Heart right ventricle (tissue), 16 donors: ENCODE results near the gene OSR1. TPM values are rescaled to one million over a fixed set of nuclear protein-coding genes. Genes with fewer than 3 reads are reported as not detected.

Experiments used
- ATAC-seq, 8 donors: fragments of 200-7000 bp; cut with Tn5 transposase; one replicate each; pipeline ENCODE4 v1.9.1; 2020; ENCODE audit warnings: mild to moderate bottlenecking in 8 of 8, moderate library complexity in 8 of 8, moderate number of reproducible peaks in 1 of 8
- DNase-seq, 2 donors: peaks; one replicate each; pipeline ENCODE4 v3.0.0-alpha.2; 2020
- H3K27ac ChIP-seq, 10 donors: fragments of 200-600 bp; sonication (generic) in 2 of 10; one replicate each; pipeline versions ENCODE4 v1.5.0 to v1.8.0; 2020 to 2022; ENCODE audit warnings: mild to moderate bottlenecking in 3 of 10
- H3K27me3 ChIP-seq, 7 donors: fragments of 200-600 bp; one replicate each; pipeline ENCODE4 v1.8.0; 2021 to 2022; ENCODE audit warnings: mild to moderate bottlenecking in 2 of 7
- H3K36me3 ChIP-seq, 9 donors: fragments of 200-600 bp; sonication (generic) in 1 of 9; one replicate each; pipeline versions ENCODE4 v1.5.0 to v1.8.0; 2020 to 2022; ENCODE audit warnings: mild to moderate bottlenecking in 2 of 9
- H3K4me1 ChIP-seq, 9 donors: fragments of 200-600 bp; sonication (generic) in 1 of 9; one replicate each; pipeline versions ENCODE4 v1.5.0 to v1.8.0; 2020 to 2022; ENCODE audit warnings: mild to moderate bottlenecking in 4 of 9
- H3K4me3 ChIP-seq, 10 donors: fragments of 200-600 bp; sonication (generic) in 2 of 10; one replicate each; pipeline versions ENCODE4 v1.5.0 to v1.8.0; 2020 to 2022; ENCODE audit warnings: mild to moderate bottlenecking in 7 of 10, moderate library complexity in 2 of 10
- H3K9me3 ChIP-seq, 11 donors: fragments of 200-600 bp in 10 of 11; sonication (generic) in 2 of 11; one replicate each; pipeline versions ENCODE4 v1.5.0 to v1.8.0; 2013 to 2022; ENCODE audit warnings: mild to moderate bottlenecking in 2 of 11, control low read depth in 1 of 11, moderate library complexity in 1 of 11
- CTCF ChIP-seq, 9 donors: fragments of 200-600 bp; sonication (generic) in 2 of 9; IDR thresholded peaks; one replicate each; pipeline versions ENCODE4 v1.5.0 to v1.8.0; 2021 to 2022; ENCODE audit warnings: antibody characterized with exemption in 9 of 9, mild to moderate bottlenecking in 5 of 9, moderate library complexity in 1 of 9
- WGBS, 2 donors: extraction: QIAGEN DNeasy Blood & Tissue Kit; methylation state at CpG; one replicate each; pipeline ENCODE4 v1.1.7; 2013; ENCODE audit warnings: inconsistent platforms in 1 of 2; 5-methylcytosine and 5-hydroxymethylcytosine counted together
- intact Hi-C, 10 donors: fragments of 100-400 bp; cut with DNase I; formaldehyde crosslinking; loops; one replicate each; pipeline versions ENCODE4 v1.11.1 to v1.14.2; 2022
- polyA plus RNA-seq, 2 donors: library from polyadenylated mRNA; stranded (reverse); fragments of 200-250 nt; gene quantifications; one replicate each; pipeline ENCODE4 v1.2.3, GENCODE V29; 2013
- total RNA-seq, 10 donors: library from RNA; stranded (reverse); fragmentation: NEBNext Ultra II Directional in 3 of 10; extraction: Animal tissue kit (Norgen Biotek cat#: 25700) in 3 of 10; gene quantifications; one replicate each; pipeline versions ENCODE4 v1.2.1 to v1.2.4, GENCODE V29; 2021 to 2023
- donor health status: Arrhythmogenic right ventricular cardiomyopathy.
- donor health status: ischemic (EF 13 %, LVEDD 7.1; RV severe dilation, severe dysfunction).
- donor health status: healthy with polysubstance abuse.
- donor health status: DM: no; HTN: yes; CAD: no.
- donor health status: DM: no; HTN: no; CAD: no.
- donor health status: ischemic (EF 25% LVEDD 6.9; RV normal size, moderate dysfunction).
- donor health status: ischemic (EF 25% LVEDD 5.7; RV mildly dilated, moderate dysfunction).
- donor health status: healthy.
- donor health status: DM: yes; HTN: yes; CAD: no.
- donor health status: Ischemic cardiomyopathy.
- donor health status: ischemic (EF 35%, LVEDD 5.7; RV mildly dilated, moderate dysfunction).
- donor health status: nonischemic (EF 11% LVEDD 7.7; RV severe dilation, severe dysfunction).
- donor health status: DM: yes; HTN: yes; CAD: no.
- donor health status: PGD.
- donor health status: ischemic (EF 29% LVEDD 5.4; RV normal size, mild dysfunction).
- donor health status: nonischemic (EF 23%, LVEDD 6.1; RV moderate dilation, normal function).

Gene OSR1
- total and polyA plus RNA-seq, 12 donors, result 0.71 to 13.3 (median 2.7) TPM

GRCh38 chr2:19362094-19362754, 3.8 kb upstream of the OSR1 start:
- Histone ChIP-seq H3K9me3 (no peaks in the 10 kb centered on the region), H3K36me3 (no peaks in the 10 kb centered on the region), H3K4me3 (peak overlapping the region; percentile 52 to 77 (median 65)), H3K4me1 (peaks cover 0 to 41% (median 33%) of the 10 kb centered on the region in 9 donors), H3K27ac (peak overlapping the region in 7 of 10 donors; percentile 11 to 65 (median 46)), H3K27me3 (peaks cover 0 to 82% (median 26%) of the 10 kb centered on the region in 7 donors)
- TF ChIP-seq CTCF (IDR thresholded peaks at IDR 0.05), result no peak
- WGBS, 2 donors, result 1 to 2% methylated on average over 16 of the region's 16 CpGs
- DNase-seq (no peak), ATAC-seq (peak in 2 of 8 donors; percentile 28 to 32)
- intact Hi-C loops, result loop anchor here (2.0 to 10.0 kb wide), 19 partner anchors 303 to 977 kb away; no protein-coding TSS in a partner anchor

DNA sequence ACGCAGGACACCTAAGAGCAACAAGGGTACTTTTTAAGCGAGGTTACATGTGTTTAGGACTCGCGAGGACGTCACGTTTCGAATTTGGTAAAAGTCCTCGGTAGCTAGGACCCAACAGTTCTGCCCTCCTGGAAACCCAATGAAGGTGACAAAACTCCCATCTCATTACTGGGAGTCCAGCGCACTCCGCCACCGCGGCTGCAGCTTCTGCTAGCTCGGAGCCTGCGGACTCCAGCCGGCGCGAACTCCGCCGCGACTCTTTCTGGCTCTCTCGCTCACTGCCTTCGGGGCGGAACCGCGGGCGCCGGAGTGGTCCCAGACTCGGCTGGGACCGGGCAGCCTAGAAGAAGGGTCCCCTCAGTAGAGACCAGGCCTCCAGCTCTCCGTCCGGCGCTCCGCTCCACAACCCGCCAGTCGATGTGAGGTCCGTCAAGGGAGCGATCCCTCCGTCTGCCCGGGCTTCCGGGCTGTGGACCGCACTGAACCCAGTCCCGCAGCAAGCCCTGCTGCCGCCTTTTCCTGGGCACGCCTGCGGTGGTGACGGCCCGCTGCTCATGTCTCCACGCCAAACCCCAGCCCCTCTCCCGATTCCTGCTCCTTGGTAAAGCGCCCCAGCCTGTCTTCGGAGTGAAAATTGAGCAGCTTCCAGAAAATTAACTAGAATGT, 3.0 kb upstream of the OSR1 start:
- peak overlapping the region; percentile 52 to 77 (median 65) for H3K4me3 ChIP-seq
- no peak for TF ChIP-seq CTCF (IDR thresholded peaks at IDR 0.05)
- ATAC-seq, result peak; percentile 4 to 41 (median 19)
- peak overlapping the region in 6 of 10 donors; percentile 11 to 54 (median 35) for H3K27ac ChIP-seq
- DNase-seq, result peak in 1 of 2 donors; percentile 54
- no peaks in the 10 kb centered on the region for H3K9me3 ChIP-seq
- no peaks in the 10 kb centered on the region for H3K36me3 ChIP-seq
- peaks cover 0 to 85% (median 33%) of the 10 kb centered on the region in 7 donors for H3K27me3 ChIP-seq
- intact Hi-C loops, result loop anchor here (5.0 to 10.0 kb wide), 16 partner anchors 303 to 977 kb away; no protein-coding TSS in a partner anchor
- WGBS, 2 donors, result 5 to 6% methylated on average over 51 of the region's 51 CpGs
- H3K4me1 ChIP-seq, result peaks cover 0 to 49% (median 39%) of the 10 kb centered on the region in 9 donors

- Histone ChIP-seq H3K27me3 (peaks cover 0 to 85% (median 38%) of the 10 kb centered on the region in 7 donors), H3K27ac (no peak overlapping the region), H3K4me1 (peaks cover 0 to 54% (median 39%) of the 10 kb centered on the region in 9 donors), H3K4me3 (peak overlapping the region in 9 of 10 donors; percentile 52 to 77 (median 66)), H3K9me3 (no peaks in the 10 kb centered on the region), H3K36me3 (no peaks in the 10 kb centered on the region)
- ATAC-seq, result no peak
- intact Hi-C loops, result loop anchor here (5.0 to 10.0 kb wide), 16 partner anchors 304 to 976 kb away; no protein-coding TSS in a partner anchor
- TF ChIP-seq CTCF (IDR thresholded peaks at IDR 0.05), result no peak
- 52% methylated on average over 17 of the region's 17 CpGs for WGBS, 2 donors
- no peak for DNase-seq
Measured at GRCh38 chr2:19360966-19361321, 2.5 kb upstream of the OSR1 start.

- no peak for TF ChIP-seq CTCF (IDR thresholded peaks at IDR 0.05)
- H3K4me3 ChIP-seq, result no peak overlapping the region
- H3K36me3 ChIP-seq, result no peaks in the 10 kb centered on the region
- no peak overlapping the region for H3K27ac ChIP-seq
- no peak for DNase-seq
- peaks cover 0 to 54% (median 39%) of the 10 kb centered on the region in 9 donors for H3K4me1 ChIP-seq
- intact Hi-C loops, result loop anchor here (5.0 to 10.0 kb wide), 16 partner anchors 304 to 976 kb away; no protein-coding TSS in a partner anchor
- 92% methylated on average over 4 of the region's 4 CpGs for WGBS, 2 donors
- H3K9me3 ChIP-seq, result no peaks in the 10 kb centered on the region
- ATAC-seq, result no peak
- H3K27me3 ChIP-seq, result peaks cover 0 to 88% (median 44%) of the 10 kb centered on the region in 7 donors
Measured at GRCh38 chr2:19360266-19360965, 2.0 kb upstream of the OSR1 start.
